Measurements from ENCODE around the gene CR1L.
"Not testable (repeated sequence)": the region's sequence is repeated elsewhere in the genome, so short reads cannot be mapped to it uniquely, and the experiment has no call there.

Gene CR1L

GRCh38 chr1:207644852-207645634 lies at the start of gene CR1L:
Gene CR1L (plus strand): TSS chr1:207645133. CDS start chr1:207645234, 101 bp downstream.
- no peak for DNase-seq

- no peak for DNase-seq
Observed at GRCh38 chr1:207603777-207604176, 41.2 kb upstream of the CR1L start.

- DNase-seq = no peak
Observed at GRCh38 chr1:207605444-207606361, 39.2 kb upstream of the CR1L start.

- DNase-seq = no peak
Observed at GRCh38 chr1:207606362-207606755, 38.6 kb upstream of the CR1L start.

GRCh38 chr1:207612762-207613161 lies 32.2 kb upstream of the CR1L start:
- DNase-seq = no peak

- no peak for DNase-seq
Observed at GRCh38 chr1:207619871-207620542, 24.9 kb upstream of the CR1L start.

- DNase-seq = no peak
Observed at GRCh38 chr1:207620543-207620893, 24.4 kb upstream of the CR1L start.

GRCh38 chr1:207625504-207626071 lies 19.3 kb upstream of the CR1L start:
- not testable (repeated sequence) for DNase-seq

- no peak for DNase-seq
Observed at GRCh38 chr1:207626972-207627337, 18.0 kb upstream of the CR1L start.

GRCh38 chr1:207627496-207627895 lies 17.4 kb upstream of the CR1L start:
- DNase-seq = no peak

GRCh38 chr1:207628776-207629175 lies 16.2 kb upstream of the CR1L start:
- no peak for DNase-seq

- DNase-seq = no peak
Observed at GRCh38 chr1:207631137-207631536, 13.8 kb upstream of the CR1L start.

GRCh38 chr1:207633226-207633625 lies 11.7 kb upstream of the CR1L start:
- DNase-seq = no peak

- not testable (repeated sequence) for DNase-seq
Observed at GRCh38 chr1:207633699-207634289, 11.1 kb upstream of the CR1L start.

- not testable (repeated sequence) for DNase-seq
Observed at GRCh38 chr1:207634293-207634692, 10.6 kb upstream of the CR1L start.

GRCh38 chr1:207635569-207636186 lies 9.3 kb upstream of the CR1L start:
- DNase-seq = not testable (repeated sequence)

- DNase-seq = not testable (repeated sequence)
Observed at GRCh38 chr1:207638487-207639145, 6.3 kb upstream of the CR1L start.

GRCh38 chr1:207639362-207639761 lies 5.6 kb upstream of the CR1L start:
- DNase-seq = not testable (repeated sequence)

GRCh38 chr1:207644166-207644851 lies 624 bp upstream of the CR1L start:
- no peak for DNase-seq

- DNase-seq = no peak
Observed at GRCh38 chr1:207645635-207646081, 725 bp downstream of the CR1L start.

- DNase-seq = no peak
Observed at GRCh38 chr1:207646171-207646570, 1.2 kb downstream of the CR1L start.
